ENCODE results near the gene SACS. TPM values are rescaled to one million over a fixed set of nuclear protein-coding genes. Genes with fewer than 3 reads are reported as not detected.

Gene SACS
- total and polyA plus RNA-seq, 2 of the 8 experiments (the other 6 are each of a cell fraction or from before 2014, with no cell fraction given): 11.0 to 54.2 TPM

DNA sequence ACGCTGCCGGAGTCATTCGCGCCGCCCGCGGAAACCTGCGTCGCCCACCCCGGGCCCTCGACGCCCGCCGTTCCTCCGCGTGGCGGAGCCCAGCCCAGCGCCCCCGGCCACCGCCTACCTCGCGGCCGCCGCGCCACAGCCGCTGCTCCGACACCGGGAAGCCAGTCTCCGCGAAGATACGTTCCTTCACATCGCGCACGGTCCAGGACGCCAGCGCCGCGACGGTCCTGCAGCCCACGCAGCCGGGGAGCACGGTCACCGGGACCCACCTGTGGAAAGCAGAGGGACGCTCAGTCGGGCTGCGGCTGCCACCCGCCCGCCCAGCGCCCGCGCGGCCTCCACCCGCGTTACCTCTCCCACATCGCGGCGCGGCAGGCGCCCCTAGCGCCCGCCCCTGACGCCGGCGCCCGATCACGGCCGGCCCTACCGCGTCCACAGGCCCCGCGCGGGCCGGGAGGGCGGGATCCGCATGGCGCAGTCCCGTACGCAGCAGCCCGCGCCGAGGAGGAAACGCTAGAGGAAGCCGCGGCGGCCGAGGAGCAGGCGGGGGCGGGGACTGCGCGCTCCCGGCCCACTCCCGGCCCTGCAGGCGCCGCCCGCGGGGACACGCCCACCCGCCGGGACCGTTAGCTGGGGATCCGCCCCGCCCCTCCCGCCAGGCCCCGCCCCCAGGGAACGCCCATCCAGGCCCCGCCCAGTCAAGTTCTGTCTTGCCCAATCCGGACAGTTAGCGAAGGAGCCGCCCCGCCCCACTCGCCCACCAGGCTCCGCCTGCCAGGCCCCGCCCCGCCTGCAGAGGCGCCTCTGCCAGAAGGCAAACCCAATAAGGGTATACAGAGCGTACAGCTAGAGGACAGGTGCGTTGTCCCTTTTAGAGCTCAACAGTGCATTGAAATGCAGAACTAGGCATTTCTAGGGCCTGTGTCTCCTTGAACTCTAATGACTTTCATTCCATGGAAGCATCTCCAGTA lies 58.2 kb downstream of the SACS start:
- peak overlapping the region; percentile 67 to 79 for H3K4me2 ChIP-seq (ENCODE audit: insufficient read depth in 1 of 2, low read depth in 2 of 2, low read length in 2 of 2)
- H3K36me3 ChIP-seq (ENCODE audit: control insufficient read depth in 2 of 4, insufficient read depth in 4 of 4, low read length in 3 of 4): peaks cover under 1 to 17% (median 4%) of the 10 kb centered on the region in 4 experiments; a peak in 6 of 8 replicates
- no peak overlapping the region for H3K23ac ChIP-seq (ENCODE audit: insufficient read length)
- no peak overlapping the region for H3K14ac ChIP-seq (ENCODE audit: insufficient read length)
- H3K79me2 ChIP-seq (ENCODE audit: control insufficient read depth in 1 of 2, insufficient read depth in 2 of 2, low read length in 2 of 2): peaks cover 6 to 30% of the 10 kb centered on the region in 2 experiments
- no peak overlapping the region for H4K5ac ChIP-seq (ENCODE audit: insufficient read length, low read depth, low read length)
- no peaks in the 10 kb centered on the region for H3K9me3 ChIP-seq (ENCODE audit: insufficient read depth in 2 of 2, low read depth in 1 of 2, low read length in 1 of 2)
- peak overlapping the region; percentile 70 to 97 (median 75) for H3K4me3 ChIP-seq (ENCODE audit: extremely low read depth in 1 of 4, insufficient read depth in 2 of 4, low read depth in 3 of 4, low read length in 4 of 4)
- H4K8ac ChIP-seq (ENCODE audit: extremely low read depth, insufficient read depth, low read length): peak overlapping the region; percentile 89
- H2AFZ ChIP-seq (ENCODE audit: low read length): no peak overlapping the region
- H3K27me3 ChIP-seq (replicated peaks in 1 of 4; ENCODE audit: control insufficient read depth in 3 of 4, extremely low read depth in 1 of 4, insufficient read depth in 3 of 4, low read length in 3 of 4): no peaks in the 10 kb centered on the region
- H3K79me1 ChIP-seq (ENCODE audit: low read depth, low read length): peaks cover 12% of the 10 kb centered on the region
- DNase-seq (ENCODE audit: low read depth in 1 of 2, low spot score in 2 of 2): peak; percentile 84 to 95
- H2BK20ac ChIP-seq (ENCODE audit: low read length): 0 out of 2 replicates have a peak overlapping the region, but pooled peaks have one; percentile 38
- 6% methylated on average over 20 of the region's 117 CpGs; no CpG with 5 or more reads in 1 of the 2 experiments for WGBS, 2 experiments (ENCODE audit: extremely low coverage in 1 of 2, insufficient coverage in 1 of 2, insufficient read length in 1 of 2, insufficient replicate concordance in 2 of 2, low coverage in 1 of 2, low lambda C conversion rate in 2 of 2, missing lambda C conversion rate in 1 of 2)
- H3K27ac ChIP-seq (ENCODE audit: low read depth, low read length): no peak overlapping the region
- H2BK15ac ChIP-seq (ENCODE audit: low read length): peak overlapping the region; percentile 98
- peak overlapping the region; percentile 17 for H3K56ac ChIP-seq (replicated peaks; ENCODE audit: insufficient read length, low read depth, low read length)
- POLR2A ChIA-PET (ENCODE audit: partially characterized antibody): no interaction called here
- peak overlapping the region; percentile 58 for H4K91ac ChIP-seq (replicated peaks; ENCODE audit: insufficient read length, low read length)
- no peak overlapping the region for H2AK5ac ChIP-seq (ENCODE audit: low read depth, low read length)
- H3K9ac ChIP-seq (replicated peaks in 1 of 4; ENCODE audit: extremely low read depth in 1 of 4, low read depth in 3 of 4, low read length in 3 of 4): peak overlapping the region; percentile 69 to 90 (median 80)
- H2BK120ac ChIP-seq (replicated peaks; ENCODE audit: low read depth, low read length): no peak overlapping the region
- H4K20me1 ChIP-seq (replicated peaks in 1 of 2; ENCODE audit: control insufficient read depth in 1 of 2, insufficient read depth in 2 of 2, low read length in 2 of 2): peaks cover 0 to 6% of the 10 kb centered on the region in 2 experiments
- peaks cover 5 to 16% (median 8%) of the 10 kb centered on the region in 4 experiments; a peak in 6 of 7 replicates for H3K4me1 ChIP-seq (replicated peaks in 1 of 4; ENCODE audit: control insufficient read depth in 3 of 4, insufficient read depth in 4 of 4, low read length in 3 of 4)
- peak overlapping the region; percentile 72 for H3K18ac ChIP-seq (ENCODE audit: extremely low read depth, low read length)
- H3K4ac ChIP-seq (replicated peaks; ENCODE audit: insufficient read length, low read depth, low read length): peak overlapping the region; percentile 79
- H2BK5ac ChIP-seq (ENCODE audit: low read depth, low read length): no peak overlapping the region
- CTCF ChIA-PET (ENCODE audit: partially characterized antibody): no interaction called here
- FAIRE-seq: no peak
- H3K23me2 ChIP-seq (ENCODE audit: low read depth, low read length): no peaks in the 10 kb centered on the region; the same call in 1 of the 2 replicates
- H2BK12ac ChIP-seq (ENCODE audit: low read depth, low read length): no peak overlapping the region; the same call in 1 of the 2 replicates
- TF ChIP-seq TAF7 (optimal IDR thresholded peaks at IDR 0.05; ENCODE audit: borderline replicate concordance, low read depth, low read length) (peak; percentile 21), MAX (IDR thresholded peaks at IDR 0.05) (peak; percentile 66), BACH1 (IDR thresholded peaks at IDR 0.05; ENCODE audit: low read length) (peak; percentile 50; the same call in 1 of the 2 replicates), SRF (IDR thresholded peaks at IDR 0.05; ENCODE audit: low read depth, low read length) (no peak), TAF1 (IDR thresholded peaks at IDR 0.05; ENCODE audit: low read depth, low read length) (peak; percentile 53; the same call in 1 of the 2 replicates), SUZ12 (IDR thresholded peaks at IDR 0.05; ENCODE audit: low read length) (no peak), ASH2L (IDR thresholded peaks at IDR 0.05; ENCODE audit: low read length) (peak; percentile 42), EGR1 (IDR thresholded peaks at IDR 0.05; ENCODE audit: borderline replicate concordance, low read depth, low read length) (no peak; the same call in 1 of the 2 replicates), SP1 (IDR thresholded peaks at IDR 0.05; ENCODE audit: low read depth, low read length) (peak; percentile 44; the same call in 1 of the 2 replicates), PHF8 (conservative IDR thresholded peaks at IDR 0.05; ENCODE audit: low read depth, low read length) (0 out of 2 replicates have a peak, but pooled peaks have one; percentile 44), SP2 (IDR thresholded peaks at IDR 0.05; ENCODE audit: low read length) (no peak)

Measured in H1 (cell line).